HG03066 (cell line): ENCODE data around the gene SGCD.

Source experiments
- ATAC-seq: cut with Tn5 transposase; IDR thresholded peaks from one replicate; pipeline ENCODE4 v1.9.1; 2021; ENCODE audit warnings: low read depth; ENCODE audit not compliant: unreplicated experiment

Gene SGCD

GRCh38 chr5:156450778-156451177 lies 123.8 kb downstream of the SGCD start:
- no peak for ATAC-seq

DNA sequence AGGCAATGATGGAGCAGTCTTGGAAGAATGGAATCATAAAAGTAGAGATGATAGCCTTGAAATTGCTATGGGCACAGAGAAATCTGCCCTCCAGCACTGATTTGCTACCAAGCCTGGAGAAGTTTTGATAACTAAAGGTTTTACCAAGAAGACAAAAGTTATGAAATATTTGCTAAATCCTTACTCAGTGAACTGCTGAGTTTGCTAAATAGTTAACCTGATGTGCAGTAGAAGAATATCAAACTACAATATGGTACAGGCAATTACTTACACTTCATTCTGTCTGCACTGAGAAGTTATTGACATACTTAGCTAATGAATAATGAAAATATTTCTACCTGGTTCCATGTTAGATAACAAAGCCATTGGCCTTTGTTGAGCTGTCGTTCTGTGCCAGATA lies 124.5 kb downstream of the SGCD start:
- no peak for ATAC-seq

DNA sequence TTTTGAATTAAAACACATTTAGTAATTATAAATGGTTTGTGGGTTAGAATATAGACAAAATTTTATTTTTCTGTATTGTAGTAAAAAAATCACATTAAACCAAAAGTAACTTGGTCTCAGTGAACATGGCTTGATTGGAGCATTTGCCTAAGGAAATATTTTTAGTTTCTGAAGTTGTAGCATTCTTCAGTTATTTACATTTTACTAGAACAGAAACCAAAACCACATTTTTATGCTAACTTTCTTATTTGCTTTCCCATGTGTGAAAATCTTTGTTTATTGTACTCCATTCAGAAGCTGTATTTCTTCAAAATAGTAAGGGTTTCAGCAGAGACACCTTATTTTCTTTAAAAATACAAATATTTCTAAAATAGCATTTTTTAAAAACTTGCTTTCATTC lies 129.9 kb downstream of the SGCD start:
- ATAC-seq = no peak

DNA sequence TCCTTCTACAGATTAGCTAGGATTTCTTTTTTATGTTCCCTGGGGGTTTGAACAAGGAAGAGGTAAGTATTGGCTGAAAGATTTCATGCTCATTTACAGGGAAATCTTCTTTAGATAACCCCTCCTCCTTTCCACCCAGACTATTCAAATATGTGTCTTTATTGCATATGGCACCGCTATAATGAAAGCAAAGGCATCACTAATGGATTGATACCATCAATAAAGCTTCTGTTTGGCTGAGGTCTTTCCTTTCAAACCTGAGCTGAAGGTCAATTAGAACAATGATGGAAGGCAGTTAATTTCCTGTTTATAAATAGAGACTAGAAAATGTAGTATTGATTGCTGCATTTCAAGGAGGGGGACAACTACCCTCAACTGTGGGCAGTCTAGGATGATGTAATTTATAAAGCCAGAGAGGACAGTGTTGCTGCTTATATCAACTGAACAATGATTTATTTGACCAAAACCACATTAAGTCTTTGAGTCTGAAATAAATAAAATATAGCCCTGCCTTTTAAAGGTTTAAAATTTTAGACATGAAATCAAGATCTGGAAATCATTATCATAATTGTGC lies 132.9 kb downstream of the SGCD start:
- no peak for ATAC-seq

- ATAC-seq = no peak
Measured at GRCh38 chr5:156460471-156460870, 133.5 kb downstream of the SGCD start.

GRCh38 chr5:156466871-156467270 lies 139.9 kb downstream of the SGCD start:
- ATAC-seq = no peak

DNA sequence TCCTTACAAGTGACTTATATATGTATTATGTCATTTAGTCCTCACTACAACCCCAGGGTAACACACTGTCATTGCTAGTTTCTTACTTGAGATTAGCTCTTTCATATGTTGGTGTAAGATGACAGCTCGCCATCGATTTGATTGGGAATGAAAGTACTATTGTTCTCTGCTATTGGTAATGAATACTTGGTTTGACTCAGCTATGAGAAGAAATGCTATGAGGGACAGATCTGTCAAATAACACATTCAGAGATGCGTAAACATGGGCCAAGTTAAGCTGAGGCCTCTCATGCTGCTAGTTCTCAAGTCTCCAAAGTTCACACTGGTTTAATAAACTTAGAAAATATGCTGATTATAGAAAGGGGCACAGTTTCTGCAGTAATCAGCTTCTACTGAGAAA lies 142.7 kb downstream of the SGCD start:
- ATAC-seq = no peak

- ATAC-seq = no peak
Measured at GRCh38 chr5:156471893-156472292, 144.9 kb downstream of the SGCD start.

GRCh38 chr5:156473269-156473908 lies 146.4 kb downstream of the SGCD start:
- ATAC-seq = no peak

DNA sequence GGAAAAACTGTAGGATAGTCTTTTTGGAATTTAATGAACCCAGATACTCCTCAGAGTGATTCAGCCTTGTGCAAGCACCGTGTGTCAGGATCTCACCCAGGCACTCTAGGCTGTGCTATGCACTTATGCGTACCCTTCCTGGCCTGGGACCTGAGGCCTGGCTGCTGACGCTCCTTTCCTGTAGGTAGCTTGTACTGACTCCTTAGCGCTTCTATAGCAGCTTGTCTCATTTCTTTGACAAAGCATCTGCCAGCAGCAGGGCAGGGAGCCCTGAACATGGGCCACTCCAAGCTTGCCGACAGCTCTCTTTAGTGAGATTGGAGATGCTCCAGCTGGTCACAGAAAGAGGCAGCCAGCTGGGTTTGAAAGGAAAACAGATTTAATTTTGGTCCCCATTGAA lies 147.3 kb downstream of the SGCD start:
- no peak for ATAC-seq

DNA sequence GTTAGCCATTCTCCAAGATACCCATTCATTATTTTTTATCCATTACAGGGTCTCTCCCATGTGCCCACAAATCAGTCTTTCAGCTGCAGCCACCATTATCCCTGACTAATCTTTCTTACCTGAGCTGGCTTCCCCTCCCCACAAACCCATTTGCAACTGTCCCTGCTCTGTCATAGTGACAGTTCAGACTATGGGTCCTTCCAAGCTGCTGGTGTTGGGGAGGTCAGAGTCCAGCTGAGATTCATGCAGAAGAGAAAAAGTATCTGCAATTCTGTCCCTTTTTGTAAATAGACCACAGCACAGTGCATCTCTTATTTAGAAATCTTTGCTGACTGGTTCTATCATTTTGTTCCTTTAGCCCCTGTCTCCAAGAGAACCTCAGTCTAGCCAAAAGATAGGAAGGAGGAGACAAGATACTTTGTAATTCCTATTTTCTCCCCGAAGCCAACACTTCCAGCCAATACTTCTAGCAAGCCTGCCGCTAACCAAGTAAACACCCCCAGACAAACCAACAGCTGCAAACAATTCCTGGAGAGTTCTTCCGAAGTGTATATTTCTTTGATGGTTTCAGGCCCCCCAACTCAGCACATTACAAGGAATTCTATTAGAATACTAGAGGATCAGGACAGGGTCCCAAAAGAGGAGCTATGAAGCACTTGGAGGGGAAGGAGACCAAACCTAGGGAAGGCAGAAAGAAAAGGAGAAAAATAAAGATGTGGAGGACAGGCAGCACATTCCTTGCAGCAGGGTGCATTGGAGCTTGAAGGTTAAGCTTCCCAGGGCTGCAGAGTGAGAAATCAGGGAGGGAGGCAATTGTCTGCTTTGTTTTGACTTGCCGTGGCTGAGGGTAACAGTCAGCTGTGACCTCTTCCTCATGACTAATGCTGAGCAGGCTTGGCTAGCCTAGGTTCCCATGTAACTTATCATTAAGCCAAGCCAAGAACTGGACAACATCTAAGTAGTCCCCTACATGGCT lies 148.5 kb downstream of the SGCD start:
- ATAC-seq = no peak

- ATAC-seq = no peak
Measured at GRCh38 chr5:156476158-156476551, 149.2 kb downstream of the SGCD start.

DNA sequence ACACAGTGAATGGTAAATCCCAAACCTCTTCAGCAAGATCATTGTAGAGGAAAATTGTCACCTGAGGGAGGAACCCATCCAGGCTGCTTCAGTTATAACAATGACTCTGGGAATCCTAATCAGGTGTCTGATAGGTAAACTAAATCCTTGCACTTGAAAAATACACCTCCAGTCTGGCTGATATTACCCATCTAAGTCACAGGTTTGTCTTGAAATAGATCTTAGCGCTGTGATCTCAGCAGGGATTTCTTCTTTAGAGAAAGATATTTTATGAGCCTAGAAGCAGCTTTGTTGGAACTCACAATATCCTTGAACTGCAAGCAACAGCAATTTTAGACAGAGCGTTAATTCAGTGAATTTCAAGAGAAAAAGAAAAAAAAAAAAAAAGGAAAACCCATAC lies 149.7 kb downstream of the SGCD start:
- ATAC-seq = no peak

GRCh38 chr5:156477196-156477595 lies 150.2 kb downstream of the SGCD start:
- ATAC-seq = no peak

DNA sequence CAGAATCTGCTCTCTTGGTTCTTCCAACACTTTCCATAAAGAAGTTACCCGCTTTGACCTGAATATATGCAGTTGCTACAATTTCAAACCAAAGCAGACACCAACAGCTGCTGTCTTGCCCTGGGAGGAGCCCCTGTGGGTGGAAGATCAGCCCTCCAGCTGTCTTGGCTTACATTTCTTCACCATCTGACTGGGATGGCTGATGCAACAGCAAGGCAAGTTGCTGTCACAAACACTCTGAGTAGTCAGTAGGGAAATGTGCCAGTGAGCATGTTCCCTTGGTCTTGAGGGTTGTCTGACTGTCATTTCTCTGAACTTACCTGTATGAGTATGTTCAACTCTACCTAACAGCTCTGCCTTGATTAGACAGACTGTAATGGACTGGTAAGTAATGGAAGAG lies 152.9 kb downstream of the SGCD start:
- no peak for ATAC-seq

DNA sequence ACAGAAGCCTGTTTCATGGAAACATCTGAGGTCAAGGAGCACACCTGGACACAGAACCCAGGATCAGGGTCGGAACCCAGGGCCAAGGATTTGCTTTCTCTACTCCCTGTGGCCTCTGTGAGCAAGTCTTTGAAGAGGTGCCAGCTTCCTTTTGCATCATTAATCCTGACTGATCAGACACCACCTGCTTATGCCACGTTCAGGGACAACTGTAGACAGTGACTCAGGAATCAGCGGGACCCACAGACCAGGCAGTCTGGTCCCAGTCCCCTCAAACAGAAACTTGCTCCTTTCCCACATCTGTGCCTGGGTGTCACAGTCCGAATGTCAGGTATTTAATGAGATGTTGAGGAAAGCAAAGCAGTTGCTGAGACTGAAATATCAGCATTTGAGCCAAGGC lies 154.8 kb downstream of the SGCD start:
- no peak for ATAC-seq

- no peak for ATAC-seq
Measured at GRCh38 chr5:156482818-156483217, 155.9 kb downstream of the SGCD start.

GRCh38 chr5:156486394-156487238 lies 159.7 kb downstream of the SGCD start:
- no peak for ATAC-seq

GRCh38 chr5:156491766-156492165 lies 164.8 kb downstream of the SGCD start:
- ATAC-seq = no peak

DNA sequence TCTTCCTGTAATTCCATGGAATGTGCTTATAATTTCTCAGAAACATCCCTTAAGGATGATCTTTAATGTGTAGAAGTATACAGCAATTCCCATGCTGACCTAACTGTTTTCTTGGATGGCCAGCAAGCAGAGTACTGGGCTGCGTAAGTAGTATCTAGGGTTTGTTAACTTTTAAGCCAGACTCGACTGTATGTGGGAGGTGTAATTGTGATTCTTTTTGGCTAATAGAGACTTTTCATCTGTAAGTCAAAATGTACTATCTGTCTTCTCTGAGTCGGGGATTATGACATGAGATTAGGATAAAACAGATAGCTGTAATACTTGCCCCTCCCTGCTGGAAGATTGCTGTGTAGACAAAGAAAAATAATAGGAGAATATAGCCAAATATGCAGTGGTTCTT lies 169.3 kb downstream of the SGCD start:
- ATAC-seq = no peak

GRCh38 chr5:156497804-156498208 lies 170.8 kb downstream of the SGCD start:
- ATAC-seq = no peak
